Measurements from ENCODE around the gene COL6A2. TPM values are rescaled to one million over a fixed set of nuclear protein-coding genes. Genes with fewer than 3 reads are reported as not detected.

COL6A2 gene
- total and polyA plus RNA-seq, 2 of the 13 experiments (the other 11 are each of a cell fraction or from before 2014, with no cell fraction given): 0.07 to 0.41 TPM

- no peaks in the 10 kb centered on the region; a peak in 2 of 5 replicates for H3K27me3 ChIP-seq (ENCODE audit: control insufficient read depth in 1 of 2, insufficient read depth in 2 of 2, low read length in 2 of 2)
- no peaks in the 10 kb centered on the region for H3K9me3 ChIP-seq (ENCODE audit: low read length)
- FAIRE-seq: no peak
- BruUV-seq (replicated peaks): no TSS peak
- peak overlapping the region; percentile 86 for H3K9ac ChIP-seq (ENCODE audit: insufficient read depth, low read depth, low read length)
- peaks cover 8% of the 10 kb centered on the region; the same call in 1 of the 2 replicates for H4K20me1 ChIP-seq (ENCODE audit: insufficient read depth, low read length)
- peak; percentile 70 for ATAC-seq
- intact Hi-C loops (cut with micrococcal nuclease; ENCODE audit: unreplicated experiment) (no loop called here), in situ Hi-C loops (cut with HindIII; ENCODE audit: extremely low pct_ligation_motif_present, low pct_unique_long_range_greater_than_20kb) (no loop called here)
- no peak overlapping the region for H2AFZ ChIP-seq (ENCODE audit: low read length)
- peak; percentile 54 for DNase-seq (ENCODE audit: low spot score)
- H3K79me2 ChIP-seq (ENCODE audit: insufficient read depth, low read length): peaks cover 23% of the 10 kb centered on the region
- H3K27ac ChIP-seq (ENCODE audit: extremely low read length, insufficient read depth, low read length): peak overlapping the region; percentile 83
- CTCF ChIA-PET (ENCODE audit: low intra/inter-chr PET ratio, low total read pairs): no interaction called here
- H3K36me3 ChIP-seq (replicated peaks in 1 of 2; ENCODE audit: control insufficient read depth in 1 of 2, insufficient read depth in 2 of 2, low read length in 2 of 2): peaks cover 2 to 11% of the 10 kb centered on the region in 2 experiments; a peak in 3 of 5 replicates
- H3K4me2 ChIP-seq (ENCODE audit: low read depth, low read length): peak overlapping the region; percentile 94
- POLR2A ChIA-PET: interaction anchor here (0.7 to 2.4 kb wide), 7 partner anchors 11 to 682 kb away, joined by 3 to 13 read pairs (median 3); no protein-coding TSS in a partner anchor
- WGBS (ENCODE audit: low lambda C conversion rate): 0% methylated on average over 4 of the region's 33 CpGs
- H3K4me1 ChIP-seq (ENCODE audit: insufficient read depth, low read length): peaks cover 64% of the 10 kb centered on the region
- H3K4me3 ChIP-seq (replicated peaks in 1 of 3; ENCODE audit: insufficient read depth in 1 of 3, low read depth in 2 of 3, low read length in 3 of 3): peak overlapping the region; percentile 84 to 97 (median 96)
- TF ChIP-seq ZNF747 (CRISPR knock-in tag; IDR thresholded peaks at IDR 0.05; ENCODE audit: borderline replicate concordance) (no peak), NR2C2 (CRISPR knock-in tag; IDR thresholded peaks at IDR 0.05; ENCODE audit: borderline replicate concordance) (no peak), CAMTA2 (CRISPR knock-in tag; IDR thresholded peaks at IDR 0.05; ENCODE audit: borderline replicate concordance) (no peak), ZNF781 (CRISPR knock-in tag; IDR thresholded peaks at IDR 0.05; ENCODE audit: borderline replicate concordance, not compliant biosample characterization) (peak; percentile 56), NFKBIZ (CRISPR knock-in tag; IDR thresholded peaks at IDR 0.05) (no peak), ZNF496 (CRISPR knock-in tag; IDR thresholded peaks at IDR 0.05; ENCODE audit: insufficient replicate concordance) (no peak), MIER3 (CRISPR knock-in tag; IDR thresholded peaks at IDR 0.05; ENCODE audit: borderline replicate concordance) (no peak), HOMEZ (CRISPR knock-in tag; IDR thresholded peaks at IDR 0.05; ENCODE audit: low read depth) (no peak), TMF1 (CRISPR knock-in tag; IDR thresholded peaks at IDR 0.05; ENCODE audit: low read depth) (no peak; the same call in 1 of the 2 replicates), HMG20A (CRISPR knock-in tag; IDR thresholded peaks at IDR 0.05; ENCODE audit: borderline replicate concordance) (no peak), HDAC1 (CRISPR knock-in tag; IDR thresholded peaks at IDR 0.05) (peak; percentile 69), MAF1 (CRISPR knock-in tag; IDR thresholded peaks at IDR 0.05; ENCODE audit: borderline replicate concordance) (0 out of 2 replicates have a peak, but pooled peaks have one; percentile 56), ZNF687 (CRISPR knock-in tag; IDR thresholded peaks at IDR 0.05) (peak; percentile 92), KAT8 (CRISPR knock-in tag; IDR thresholded peaks at IDR 0.05) (peak; percentile 45; the same call in 1 of the 2 replicates)
These were observed 55.6 kb downstream of the COL6A2 start for GRCh38 chr21:46153247-46154154.
